GM19099 (cell line): ENCODE measurements around the gene FN1.

Experiments
- POLR2A ChIP-seq: IDR thresholded peaks from 3 replicates; pipeline ENCODE4 v1.6.1; 2011; ENCODE audit warnings: low read depth; ENCODE audit not compliant: insufficient read length; ENCODE audit errors: extremely low read depth

FN1 gene

DNA sequence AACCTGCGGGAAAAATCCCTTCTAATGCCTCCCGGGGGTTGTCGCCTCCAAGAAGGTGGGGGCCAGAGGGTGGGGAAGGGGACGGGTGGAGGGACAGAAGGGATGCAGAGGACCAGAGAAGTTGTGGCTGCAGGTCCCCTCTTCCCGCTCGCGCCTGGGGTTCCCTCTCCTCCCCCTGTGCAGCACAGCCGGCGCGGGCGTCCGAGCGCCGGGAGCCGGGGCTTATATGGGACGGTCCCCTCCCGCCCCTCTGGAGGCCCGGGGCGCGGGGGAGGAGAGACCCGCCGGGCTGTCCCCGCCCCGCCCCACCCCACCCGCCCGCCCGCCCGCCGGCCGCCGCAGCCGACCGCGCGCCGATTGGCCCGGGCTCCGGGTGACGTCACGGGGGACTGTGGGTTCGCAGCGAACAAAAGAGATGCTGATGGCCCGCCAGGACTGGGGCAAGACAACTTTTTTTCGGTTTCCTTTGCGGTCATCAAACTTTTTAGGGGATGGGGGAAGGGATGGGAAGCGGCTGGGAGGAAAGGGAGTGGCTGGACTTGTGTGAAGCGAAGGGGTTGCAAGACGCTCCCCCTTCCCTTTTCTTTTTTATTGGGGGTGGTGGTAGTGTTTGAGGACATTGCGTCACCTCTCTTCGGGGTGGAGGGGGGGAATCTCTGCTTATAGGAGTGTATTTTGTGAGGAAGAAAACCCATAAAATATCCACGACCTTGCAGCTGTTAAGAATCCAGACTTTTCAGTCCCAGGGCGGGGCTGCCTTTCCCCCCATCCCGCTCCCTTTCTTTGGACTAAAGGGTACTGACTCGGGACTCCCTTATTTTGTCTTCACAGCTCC, at the start of gene FN1:
FN1 (minus strand) TSS at position 199 of the 835 bp plus-strand sequence. CDS start 266 bp downstream, outside the sequence.
- no peak for TF ChIP-seq POLR2A

DNA sequence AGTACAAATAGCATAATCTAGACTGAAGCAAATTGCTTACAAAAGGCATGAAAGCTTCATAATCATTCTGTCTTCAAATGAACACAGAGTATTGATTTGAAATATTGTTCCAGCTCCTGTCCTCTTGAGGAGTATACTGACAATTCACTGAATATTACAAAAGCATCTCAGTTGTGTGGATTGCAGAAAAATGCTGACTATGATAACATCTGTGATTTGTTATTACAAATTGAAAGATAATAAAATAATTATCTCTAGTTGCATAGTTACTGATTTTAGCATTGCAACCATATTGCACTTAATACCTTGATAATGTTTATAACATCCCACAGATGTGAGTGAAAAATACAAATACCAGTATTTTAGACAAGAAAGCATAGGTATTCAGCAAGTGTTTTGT, 49.2 kb upstream of the FN1 start:
- TF ChIP-seq POLR2A: no peak

DNA sequence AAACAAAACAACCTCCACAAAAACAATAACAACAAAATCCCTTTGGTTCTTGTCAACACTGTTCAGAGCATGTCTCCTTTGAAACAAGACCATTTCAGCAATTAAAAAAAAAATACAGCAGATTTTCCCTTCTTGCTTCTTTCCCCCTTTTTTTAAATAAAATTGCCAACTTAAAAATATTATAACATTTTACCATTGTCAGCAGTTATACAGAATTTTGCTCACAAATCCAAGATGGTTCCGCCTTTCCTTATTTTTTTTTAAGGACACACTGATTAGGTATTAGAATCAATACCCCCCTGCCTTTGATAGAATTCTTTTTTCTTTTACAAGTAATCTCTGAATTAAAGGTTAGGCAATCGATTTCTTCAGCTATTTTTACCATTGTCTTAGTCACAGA, 48.7 kb upstream of the FN1 start:
- TF ChIP-seq POLR2A: no peak

DNA sequence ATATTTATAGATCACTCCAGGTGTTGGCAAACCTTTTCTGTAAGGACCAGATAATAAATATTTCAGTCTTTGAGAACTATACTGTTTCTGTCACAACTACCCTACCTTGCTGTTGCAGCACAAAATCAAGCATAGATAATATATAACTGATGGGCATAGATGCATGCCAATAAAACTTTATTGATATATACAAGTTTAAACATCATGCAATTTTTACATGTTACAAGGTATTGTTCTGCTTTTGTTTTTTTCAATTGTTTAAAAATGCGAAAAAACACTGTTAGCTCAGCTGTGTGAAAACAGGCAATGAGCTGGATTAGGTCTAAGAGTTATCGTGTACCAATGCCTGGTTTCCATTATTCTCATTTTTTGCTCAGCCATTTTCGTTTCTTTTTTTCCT, 47.6 kb upstream of the FN1 start:
- no peak for TF ChIP-seq POLR2A

DNA sequence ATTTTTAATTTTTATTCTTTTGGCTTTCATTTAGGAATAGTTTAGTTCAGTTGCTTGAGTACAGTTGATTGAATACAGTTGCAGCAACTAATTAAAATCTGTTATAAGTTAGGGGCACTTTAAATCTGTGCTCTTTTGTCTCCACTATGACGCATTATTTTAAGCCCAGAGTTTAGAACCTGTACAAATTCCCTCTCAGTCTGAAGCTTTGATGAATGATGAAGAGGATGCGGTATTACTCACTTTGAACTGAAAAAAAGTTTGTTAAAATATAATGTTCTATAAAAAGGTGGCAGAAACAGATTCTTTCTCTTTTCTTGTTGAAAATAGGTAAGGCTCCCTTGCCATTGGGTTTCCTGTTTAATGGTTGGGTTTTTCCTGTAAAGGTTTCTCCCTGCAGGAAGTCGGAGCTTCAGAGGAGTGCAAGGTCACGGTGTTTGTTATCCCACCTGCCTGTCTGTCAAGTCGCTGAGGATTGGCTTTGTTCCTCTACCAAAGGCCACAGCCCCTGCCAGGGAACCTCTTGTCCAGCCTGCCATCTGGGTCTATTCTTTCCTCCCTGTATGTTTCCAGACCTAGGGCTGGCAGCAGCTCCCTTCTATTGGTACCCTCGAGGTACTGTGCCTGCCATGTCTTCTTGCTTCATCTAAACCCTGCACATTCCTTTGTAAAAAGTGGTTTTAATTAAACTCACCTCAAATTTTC, 43.8 kb upstream of the FN1 start:
- no peak for TF ChIP-seq POLR2A

DNA sequence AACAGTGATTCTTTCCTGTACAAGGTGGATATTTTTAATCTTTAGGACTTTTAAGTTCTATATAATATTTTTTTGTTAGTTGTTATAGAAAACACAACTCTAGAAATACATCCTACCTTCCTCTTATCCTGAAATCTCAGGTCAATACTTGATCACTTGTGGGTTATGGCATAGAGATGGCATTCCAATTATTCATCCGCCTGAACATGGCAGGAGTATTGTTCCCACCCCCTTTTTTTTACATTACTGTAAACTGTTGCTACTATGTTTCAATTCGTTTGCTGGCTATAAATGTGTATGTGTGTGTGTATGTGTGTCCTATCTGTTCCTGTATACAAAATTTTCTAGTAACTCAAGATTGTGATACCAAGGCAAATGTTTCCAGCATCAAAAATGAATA, 43.3 kb upstream of the FN1 start:
- no peak for TF ChIP-seq POLR2A

DNA sequence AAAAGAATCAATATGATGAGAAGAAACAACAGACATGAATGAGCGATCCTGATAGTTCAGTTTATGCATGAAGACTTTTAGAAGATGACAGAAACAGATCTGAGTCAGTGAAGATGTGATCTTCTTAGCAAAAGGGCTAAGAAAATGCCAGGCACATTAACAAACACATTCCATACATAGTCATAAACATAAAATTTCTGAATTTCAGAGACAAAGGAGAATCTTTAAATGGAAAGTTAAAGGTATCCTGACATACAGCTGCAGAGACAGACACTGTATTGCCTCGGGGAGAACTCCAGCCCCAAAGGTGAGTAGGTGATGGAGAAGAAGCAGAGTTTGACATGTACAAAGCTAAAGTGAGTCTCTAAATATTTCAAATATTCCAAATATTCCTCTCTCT, 40.6 kb upstream of the FN1 start:
- no peak for TF ChIP-seq POLR2A

DNA sequence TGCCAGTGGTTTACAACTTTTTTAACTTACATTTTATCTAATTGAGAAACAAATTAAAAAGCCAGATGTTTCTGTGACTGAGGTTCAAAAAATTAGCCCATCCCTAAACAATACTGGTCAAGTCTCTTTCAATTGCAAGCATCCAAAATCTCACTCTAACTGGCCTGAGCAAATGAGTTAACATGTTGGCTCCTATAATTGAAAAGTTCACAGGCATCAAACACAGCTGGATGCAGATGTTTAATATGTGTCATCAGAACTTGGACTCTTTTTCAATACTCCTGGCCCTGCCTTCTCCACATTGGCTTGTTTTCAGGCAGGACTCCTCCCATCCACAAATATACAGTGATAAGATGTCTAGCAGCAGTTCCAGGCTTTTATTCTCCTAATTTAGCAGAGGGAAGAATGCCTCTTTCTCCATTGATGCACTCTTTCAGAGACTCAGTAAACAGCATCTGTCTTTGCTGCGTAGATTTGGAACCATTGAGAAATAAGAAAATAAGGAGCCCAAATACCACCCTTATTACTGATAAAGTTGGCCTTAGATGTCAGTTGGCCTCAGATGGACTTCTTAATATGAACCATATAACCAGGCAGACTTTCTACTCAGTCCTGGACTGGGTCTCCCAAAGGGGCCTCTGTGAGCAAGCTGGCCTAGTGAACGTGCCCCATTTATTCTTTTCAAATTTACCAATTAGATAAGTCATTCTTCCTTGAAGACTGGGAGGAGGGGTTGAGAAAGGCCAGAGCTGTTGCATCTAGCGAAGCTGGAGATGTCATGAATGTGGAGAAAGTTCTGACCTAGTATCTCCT, 30.4 kb upstream of the FN1 start:
- no peak for TF ChIP-seq POLR2A

DNA sequence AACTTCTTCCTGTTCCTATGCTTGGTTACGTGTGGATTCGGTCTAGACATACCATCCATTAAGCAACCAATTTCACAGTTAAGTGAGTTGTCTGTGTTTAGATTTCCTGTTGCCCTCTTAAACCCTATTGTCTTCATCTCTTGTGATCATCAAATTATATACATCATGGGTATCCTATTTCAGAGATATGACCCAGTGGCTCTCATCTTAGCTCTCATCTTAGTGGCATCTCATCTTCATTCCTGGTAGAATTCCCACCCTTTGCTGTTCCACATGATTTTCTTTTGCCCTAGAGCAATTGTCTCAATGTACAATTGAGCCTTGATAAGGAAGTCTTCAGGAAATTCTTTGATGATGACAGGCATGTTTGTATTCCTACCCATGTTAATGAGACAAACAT, 29.4 kb upstream of the FN1 start:
- TF ChIP-seq POLR2A: no peak

DNA sequence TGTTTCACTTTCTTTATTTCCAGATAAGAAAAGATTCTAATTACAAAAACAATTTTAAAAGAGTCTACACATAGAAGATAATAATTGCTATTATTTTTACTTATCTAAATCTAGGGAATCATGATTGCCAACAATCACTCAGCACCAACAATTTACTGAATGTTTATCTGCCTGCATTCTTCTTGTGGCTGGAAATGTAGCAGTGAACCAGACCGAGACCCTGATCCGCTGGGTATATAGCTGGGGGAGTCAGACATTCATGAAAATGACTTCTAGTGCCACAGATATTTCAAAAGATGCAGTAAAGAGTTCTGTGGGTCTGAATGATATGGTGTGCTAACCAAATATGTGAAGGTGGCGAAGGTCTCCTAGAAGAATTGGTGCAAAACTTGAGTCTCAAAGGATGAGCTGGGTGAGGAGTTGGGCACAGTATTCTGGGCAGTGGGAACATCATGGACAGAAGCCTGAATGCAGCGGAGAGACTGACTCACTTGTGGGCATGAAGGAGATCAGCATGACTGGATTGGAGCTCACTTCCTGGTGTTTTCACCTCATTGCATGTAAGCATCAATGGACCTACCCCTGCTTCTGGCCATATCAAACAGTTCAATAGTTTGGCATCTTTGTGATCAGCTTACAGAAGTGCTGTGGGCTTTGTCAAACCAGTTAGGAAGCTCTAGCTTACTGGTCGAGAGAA, 26.1 kb upstream of the FN1 start:
- no peak for TF ChIP-seq POLR2A

DNA sequence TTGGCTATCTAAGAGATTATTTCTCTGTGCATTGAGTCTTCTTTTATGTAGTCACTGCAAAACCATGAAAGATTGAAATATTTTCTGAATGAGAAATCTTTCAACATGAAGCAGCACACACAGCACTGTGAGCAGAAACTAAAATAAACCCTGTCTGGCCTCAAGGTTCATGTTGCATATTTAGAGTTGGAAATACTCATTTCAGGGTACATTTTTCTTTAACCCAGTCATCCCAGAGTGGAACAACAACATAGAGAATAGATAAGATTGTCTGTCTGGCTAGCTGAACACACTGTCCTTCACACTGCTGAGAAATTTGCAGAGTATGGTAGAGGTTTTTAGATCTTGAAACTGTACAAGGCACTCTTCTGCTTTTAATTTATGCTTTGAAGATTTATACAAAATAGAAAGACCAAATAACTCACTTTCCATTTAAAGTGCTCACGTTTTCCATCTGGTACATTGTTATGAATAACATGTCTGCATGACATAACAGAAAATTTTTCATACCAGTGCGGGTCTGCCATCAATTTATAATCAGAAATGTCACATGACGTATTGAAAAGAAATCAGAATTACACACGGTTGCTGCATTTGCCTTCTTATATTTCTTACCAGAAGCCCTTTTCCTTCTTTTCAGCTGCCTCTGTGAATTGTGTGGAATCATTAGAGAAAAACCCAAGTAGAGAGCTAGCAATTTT, 25.0 kb upstream of the FN1 start:
- TF ChIP-seq POLR2A: no peak

DNA sequence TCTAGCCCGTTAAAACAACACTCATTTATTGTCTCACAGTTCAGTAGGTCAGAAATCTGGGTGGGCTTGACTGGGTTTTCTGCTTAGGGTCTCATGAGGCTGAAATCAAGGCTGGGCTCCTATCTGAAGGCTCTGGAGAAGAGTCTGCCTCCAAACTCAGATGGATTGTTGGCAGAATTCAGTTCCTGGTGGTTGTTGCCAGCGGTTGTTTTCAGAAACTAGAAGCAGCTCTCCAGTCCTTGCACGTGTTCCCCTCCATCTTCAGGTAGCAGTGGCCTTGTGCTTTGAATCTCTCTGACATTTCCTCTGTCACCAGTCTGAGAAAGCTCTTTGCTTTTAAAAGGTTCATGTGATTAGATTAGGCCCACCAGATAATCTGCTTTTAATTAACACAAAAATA, 20.1 kb upstream of the FN1 start:
- no peak for TF ChIP-seq POLR2A

DNA sequence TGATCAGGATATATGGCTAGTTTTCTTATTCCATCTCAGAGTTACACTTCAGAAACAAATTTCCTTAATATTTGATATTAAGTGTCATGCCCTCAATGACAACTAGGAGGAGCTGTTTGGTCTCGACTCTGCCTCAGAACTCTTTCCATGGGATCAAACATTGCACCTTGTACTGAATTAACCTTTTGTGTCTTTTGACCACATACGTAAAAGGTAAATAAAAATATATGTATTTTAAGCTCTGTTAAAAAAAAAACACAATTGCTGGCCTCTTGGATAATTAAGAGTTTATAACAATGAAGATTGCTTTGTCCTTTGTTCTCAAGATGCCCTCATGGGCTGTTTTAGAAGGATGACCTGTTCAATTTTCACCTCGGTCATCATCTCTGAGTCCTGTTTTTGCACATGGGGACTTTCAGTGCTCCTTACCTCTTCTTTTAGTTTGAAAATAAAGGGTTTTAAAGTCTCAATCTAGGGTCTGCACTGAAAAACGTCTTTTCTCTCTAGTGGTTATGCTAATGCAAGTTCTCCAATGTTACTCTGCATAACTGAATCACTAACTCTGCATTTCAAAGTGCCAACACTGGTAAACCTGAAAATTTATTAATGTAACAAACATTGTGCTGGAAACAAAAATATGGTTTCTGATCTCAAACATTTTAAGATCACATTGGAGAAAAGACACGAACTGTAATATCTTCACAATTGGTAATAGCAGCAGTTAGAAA, 18.8 kb upstream of the FN1 start:
- no peak for TF ChIP-seq POLR2A

DNA sequence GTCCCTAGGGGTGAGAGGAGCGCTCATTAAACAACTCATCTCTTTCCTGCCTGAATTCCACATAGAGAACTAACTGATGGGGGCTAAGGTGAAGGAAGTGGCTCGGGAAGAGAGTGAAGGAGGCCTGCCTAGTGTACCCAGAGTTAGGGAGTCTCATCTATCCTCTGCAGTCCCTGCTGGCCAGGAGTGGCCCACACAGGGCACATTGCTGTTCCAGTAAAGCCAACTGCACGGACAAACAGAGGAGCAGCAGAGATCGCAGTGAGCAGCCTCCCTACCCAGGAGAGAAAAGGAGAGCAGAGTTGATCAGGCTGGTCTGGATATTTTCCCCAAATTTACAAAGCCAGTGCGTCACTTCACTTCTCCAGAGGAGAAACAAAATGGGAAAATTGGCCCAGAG, 16.9 kb upstream of the FN1 start:
- no peak for TF ChIP-seq POLR2A
